Caco-2 (cell line): ENCODE measurements around the gene RAB5A. TPM values are rescaled to one million over a fixed set of nuclear protein-coding genes. Genes with fewer than 3 reads are reported as not detected.
"Not testable (repeated sequence)": the region's sequence is repeated elsewhere in the genome, so short reads cannot be mapped to it uniquely, and the experiment has no call there.

ENCODE experiments used
- Bru-seq: library from RNA; stranded (reverse); fragments of 400-500 nt; gene quantifications from one replicate; lab custom pipeline; 2021; lab: Mats Ljungman, UMichigan
- BruChase-seq, 2 experiments: library from RNA; stranded (reverse); fragments of 400-500 nt; gene quantifications; one replicate each; lab custom pipeline; 2021; lab: Mats Ljungman, UMichigan
- BruUV-seq: library from RNA; stranded (reverse); fragments of 400-500 nt; replicated peaks from 2 replicates; lab custom pipeline; 2021; lab: Mats Ljungman, UMichigan
- CTCF ChIA-PET: fragments of 300-600 bp; sonication (Branson Sonifier 250); formaldehyde crosslinking; loops from one replicate; lab custom pipeline; 2022; ENCODE audit warnings: antibody characterized with exemption; lab: Charles Lee
- POLR2A ChIA-PET: fragments of 300-600 bp; sonication (Branson Sonifier 250); formaldehyde crosslinking; loops from one replicate; lab custom pipeline; 2022; ENCODE audit warnings: antibody characterized with exemption; lab: Charles Lee
- DNase-seq, 2 experiments: peaks; one replicate each; pipeline versions ENCODE4 v3.0.0 to v3.0.0-alpha.2; 2020 to 2022
- H3K27me3 ChIP-seq: replicated peaks from 2 replicates; pipeline ENCODE4 v1.6.0; 2011; ENCODE audit warnings: low read length; ENCODE audit not compliant: control insufficient read depth, insufficient read depth
- H3K36me3 ChIP-seq: 2 replicates; pipeline ENCODE4 v1.5.1; 2011; ENCODE audit warnings: low read length; ENCODE audit not compliant: control insufficient read depth, insufficient read depth
- H3K4me1 ChIP-seq: fragments of 250-450 bp; sonication (Bioruptor Pico); 2 replicates; pipeline ENCODE4 v1.5.1; 2020; ENCODE audit warnings: mild to moderate bottlenecking
- H3K4me3 ChIP-seq: 2 replicates; pipeline ENCODE4 v1.5.1; 2011; ENCODE audit warnings: low read depth, mild to moderate bottlenecking, control low read depth, low read length
- H3K9me3 ChIP-seq: fragments of 250-450 bp; sonication (Bioruptor Pico); 2 replicates; pipeline ENCODE4 v1.5.1; 2020; ENCODE audit warnings: mild to moderate bottlenecking, moderate library complexity
- H3K27ac Mint-ChIP-seq: one replicate; pipeline ENCODE4 v1.8.0; 2022; ENCODE audit warnings: mixed read lengths; ENCODE audit not compliant: unreplicated experiment
- H3K27me3 Mint-ChIP-seq: one replicate; pipeline ENCODE4 v1.8.0; 2022; ENCODE audit warnings: mixed read lengths; ENCODE audit not compliant: insufficient read depth, unreplicated experiment
- H3K36me3 Mint-ChIP-seq: one replicate; pipeline ENCODE4 v1.8.0; 2022; ENCODE audit warnings: mild to moderate bottlenecking, mixed read lengths; ENCODE audit not compliant: insufficient read depth, unreplicated experiment
- H3K4me1 Mint-ChIP-seq: one replicate; pipeline ENCODE4 v1.8.0; 2022; ENCODE audit warnings: low read depth, mixed read lengths; ENCODE audit not compliant: unreplicated experiment
- H3K4me3 Mint-ChIP-seq: one replicate; pipeline ENCODE4 v1.8.0; 2022; ENCODE audit warnings: mild to moderate bottlenecking, moderate library complexity, mixed read lengths; ENCODE audit not compliant: unreplicated experiment
- H3K9me3 Mint-ChIP-seq: one replicate; pipeline ENCODE4 v1.8.0; 2022; ENCODE audit warnings: mixed read lengths; ENCODE audit not compliant: unreplicated experiment
- intact Hi-C: fragments of 100-400 bp; cut with micrococcal nuclease; formaldehyde crosslinking; loops from one replicate; pipeline ENCODE4 v1.10.0; 2022; ENCODE audit not compliant: unreplicated experiment
- long read RNA-seq: library from polyadenylated mRNA; stranded (forward); transcript quantifications from one replicate; pipeline ENCODE4 v2.0.0, GENCODE V29; 2022
- total RNA-seq: library from RNA; stranded (reverse); gene quantifications from 2 replicates; pipeline ENCODE4 v1.2.3, GENCODE V29; 2022
- TF ChIP-seq, protein P1 (sequence below), 2 experiments: fragments of 200-600 bp in 1 of 2; IDR thresholded peaks; 1 replicate in 1 of 2; 2 replicates in 1 of 2; pipeline versions ENCODE4 v1.5.1 to v1.8.0; 2011 to 2022; ENCODE audit warnings: antibody characterized with exemption in 1 of 2, control low read depth in 1 of 2, inconsistent platforms in 1 of 2, low read depth in 1 of 2, low read length in 1 of 2, mild to moderate bottlenecking in 1 of 2, moderate library complexity in 1 of 2; ENCODE audit not compliant: insufficient read depth in 1 of 2, severe bottlenecking in 1 of 2, unreplicated experiment in 1 of 2

The RAB5A gene, protein sequence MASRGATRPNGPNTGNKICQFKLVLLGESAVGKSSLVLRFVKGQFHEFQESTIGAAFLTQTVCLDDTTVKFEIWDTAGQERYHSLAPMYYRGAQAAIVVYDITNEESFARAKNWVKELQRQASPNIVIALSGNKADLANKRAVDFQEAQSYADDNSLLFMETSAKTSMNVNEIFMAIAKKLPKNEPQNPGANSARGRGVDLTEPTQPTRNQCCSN
- total RNA-seq, result 63.1 and 69.5 TPM in 2 replicates
- Bru-seq, nascent RNA, result percentile 92 among the genes with signal in this experiment
- BruChase-seq, experiment 1, labeled RNA remaining after a 2-hour chase, result percentile 91 among the genes with signal in this experiment
- BruChase-seq, experiment 2, labeled RNA remaining after a 6-hour chase, result percentile 90 among the genes with signal in this experiment
- long read RNA-seq, transcript RAB5A-201 (6 exons, 2,536 nt), result major isoform, 161 of 188 reads
- long read RNA-seq, partial matches to known transcripts, result 0 of 188 reads
- long read RNA-seq, other reads (novel, unspliced or antisense), result 18 of 188 reads

DNA sequence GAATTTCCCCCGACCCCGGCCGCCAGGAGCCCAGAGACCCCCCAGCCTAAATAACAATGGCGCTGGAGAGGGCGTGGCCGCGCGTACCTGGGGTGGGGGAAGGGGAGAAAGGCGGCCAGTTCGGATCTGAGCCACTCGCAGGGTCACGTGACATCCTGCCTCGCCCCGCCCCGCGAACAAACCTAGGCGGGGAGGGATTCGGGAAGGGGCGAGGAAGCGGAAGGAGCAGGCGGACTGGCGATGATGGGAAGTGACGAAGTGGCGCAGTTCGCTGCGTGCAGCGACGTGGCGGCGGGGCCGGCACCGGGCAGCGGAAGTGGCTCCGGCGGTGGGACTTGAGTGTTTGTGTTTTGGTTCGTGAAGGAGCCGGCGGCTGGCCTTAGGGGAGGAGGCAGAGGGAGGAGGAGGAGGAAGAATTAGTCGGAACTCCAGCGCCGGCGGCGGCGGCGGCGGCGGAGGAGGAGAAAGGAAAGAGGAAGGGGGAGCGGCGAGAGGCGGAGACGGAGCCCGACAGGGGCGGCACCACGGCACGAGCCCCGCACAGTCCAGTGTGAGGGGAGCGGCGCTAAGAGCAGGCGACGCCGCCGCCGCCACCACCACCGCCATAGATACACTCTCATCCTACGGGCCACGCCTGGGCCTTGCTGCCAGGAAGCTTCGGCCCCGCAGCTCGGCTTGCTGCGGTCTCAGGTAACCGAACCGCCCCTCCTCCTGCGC, at the start of gene RAB5A:
Gene RAB5A, plus strand, starts transcription at position 266 of the 717 bp plus-strand sequence. CDS start 3,802 bp downstream, outside the sequence.
- peaks cover 12% of the 10 kb centered on the region for H3K4me1 ChIP-seq
- no peaks in the 10 kb centered on the region for H3K27me3 ChIP-seq
- Mint-ChIP-seq H3K9me3 (no peaks in the 10 kb centered on the region), H3K4me3 (peak within 1 kb of the TSS; percentile 80), H3K27ac (peak within 1 kb of the TSS; percentile 86), H3K4me1 (peaks cover 6% of the 10 kb centered on the region), H3K27me3 (no peaks in the 10 kb centered on the region), H3K36me3 (peaks cover 24% of the 10 kb centered on the region)
- no peaks in the 10 kb centered on the region for H3K36me3 ChIP-seq
- TF ChIP-seq, protein P1, sequence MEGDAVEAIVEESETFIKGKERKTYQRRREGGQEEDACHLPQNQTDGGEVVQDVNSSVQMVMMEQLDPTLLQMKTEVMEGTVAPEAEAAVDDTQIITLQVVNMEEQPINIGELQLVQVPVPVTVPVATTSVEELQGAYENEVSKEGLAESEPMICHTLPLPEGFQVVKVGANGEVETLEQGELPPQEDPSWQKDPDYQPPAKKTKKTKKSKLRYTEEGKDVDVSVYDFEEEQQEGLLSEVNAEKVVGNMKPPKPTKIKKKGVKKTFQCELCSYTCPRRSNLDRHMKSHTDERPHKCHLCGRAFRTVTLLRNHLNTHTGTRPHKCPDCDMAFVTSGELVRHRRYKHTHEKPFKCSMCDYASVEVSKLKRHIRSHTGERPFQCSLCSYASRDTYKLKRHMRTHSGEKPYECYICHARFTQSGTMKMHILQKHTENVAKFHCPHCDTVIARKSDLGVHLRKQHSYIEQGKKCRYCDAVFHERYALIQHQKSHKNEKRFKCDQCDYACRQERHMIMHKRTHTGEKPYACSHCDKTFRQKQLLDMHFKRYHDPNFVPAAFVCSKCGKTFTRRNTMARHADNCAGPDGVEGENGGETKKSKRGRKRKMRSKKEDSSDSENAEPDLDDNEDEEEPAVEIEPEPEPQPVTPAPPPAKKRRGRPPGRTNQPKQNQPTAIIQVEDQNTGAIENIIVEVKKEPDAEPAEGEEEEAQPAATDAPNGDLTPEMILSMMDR (IDR thresholded peaks at IDR 0.05; ENCODE audit: insufficient read depth in 1 of 2, low read depth in 1 of 2, low read length in 1 of 2, severe bottlenecking in 1 of 2, unreplicated experiment in 1 of 2), result no peak
- POLR2A ChIA-PET, result interaction anchor here (1.0 kb wide), 1 partner anchor 239 kb away, joined by 3 read pairs; the partner anchor contains the start of gene SGO1
- no TSS peak for BruUV-seq
- no peaks in the 10 kb centered on the region for H3K9me3 ChIP-seq
- DNase-seq, result peak; percentile 97
- intact Hi-C loops, result loop anchor here (1.0 to 5.0 kb wide), 4 partner anchors 48 to 240 kb away; partner anchors contain the start of genes KAT2B and SGO1
- H3K4me3 ChIP-seq, result peak within 1 kb of the TSS; percentile 96
- CTCF ChIA-PET, result no interaction called here

DNA sequence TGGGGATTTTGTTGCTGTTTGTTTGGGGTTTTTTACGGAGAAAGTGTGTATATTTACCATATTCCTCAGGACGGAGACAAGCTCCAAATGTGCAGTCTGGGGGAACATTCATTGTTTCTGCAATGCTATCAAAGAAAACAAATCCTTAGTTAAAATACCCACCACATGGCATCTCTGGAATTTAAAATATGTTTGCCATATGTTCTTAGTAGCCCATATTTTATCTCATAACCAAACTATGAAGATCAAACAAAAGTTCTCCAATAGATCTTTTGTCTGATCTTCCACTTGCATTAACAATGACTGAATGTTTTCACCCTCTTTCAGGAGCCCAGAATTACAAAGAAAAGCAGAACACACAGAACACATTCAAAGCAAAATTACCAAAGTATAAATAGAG, 48.2 kb upstream of the RAB5A start:
- ChIA-PET POLR2A (no interaction called here), CTCF (interaction anchor here (0.6 kb wide), 1 partner anchor 266 kb away, joined by 3 read pairs; no protein-coding TSS in a partner anchor)
- Histone ChIP-seq H3K4me1 (peaks cover 18% of the 10 kb centered on the region; the same call in 1 of the 2 replicates), H3K27me3 (no peaks in the 10 kb centered on the region), H3K9me3 (no peaks in the 10 kb centered on the region), H3K36me3 (no peaks in the 10 kb centered on the region), H3K4me3 (no peak overlapping the region)
- Mint-ChIP-seq H3K4me3 (peak overlapping the region; percentile 34), H3K9me3 (no peaks in the 10 kb centered on the region), H3K36me3 (no peaks in the 10 kb centered on the region), H3K4me1 (peaks cover 12% of the 10 kb centered on the region), H3K27me3 (no peaks in the 10 kb centered on the region), H3K27ac (peak overlapping the region; percentile 10)
- TF ChIP-seq, protein P1 (IDR thresholded peaks at IDR 0.05; ENCODE audit: insufficient read depth in 1 of 2, low read depth in 1 of 2, low read length in 1 of 2, severe bottlenecking in 1 of 2, unreplicated experiment in 1 of 2), result no peak
- no peak for DNase-seq
- no TSS peak for BruUV-seq
- intact Hi-C loops, result loop anchor here (2.0 kb wide), 2 partner anchors 38 to 48 kb away; partner anchors contain the start of gene RAB5A

DNA sequence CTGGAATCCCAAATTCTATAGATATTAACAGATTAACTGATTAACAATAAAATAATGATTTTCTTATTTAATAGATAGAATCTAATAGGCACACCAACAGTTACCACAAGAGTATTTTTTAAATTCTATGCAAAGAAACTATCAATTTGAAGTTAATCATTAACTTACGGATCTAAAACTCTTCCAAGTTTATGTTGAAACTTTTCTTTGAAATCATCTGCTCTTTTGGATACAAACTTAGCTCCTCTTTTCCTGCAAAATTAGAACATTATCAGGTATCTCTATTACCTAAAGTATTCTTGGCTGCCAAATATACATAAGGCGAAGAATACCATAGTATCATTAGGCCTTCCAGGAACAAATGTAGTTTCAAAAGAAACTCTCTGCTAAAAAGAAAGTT, 47.6 kb upstream of the RAB5A start:
- Mint-ChIP-seq H3K27me3 (no peaks in the 10 kb centered on the region), H3K4me3 (peak overlapping the region; percentile 34), H3K36me3 (no peaks in the 10 kb centered on the region), H3K9me3 (no peaks in the 10 kb centered on the region), H3K27ac (peak overlapping the region; percentile 61), H3K4me1 (peaks cover 12% of the 10 kb centered on the region)
- BruUV-seq, result no TSS peak
- Histone ChIP-seq H3K4me3 (no peak overlapping the region), H3K36me3 (no peaks in the 10 kb centered on the region), H3K9me3 (no peaks in the 10 kb centered on the region), H3K27me3 (no peaks in the 10 kb centered on the region), H3K4me1 (peaks cover 18% of the 10 kb centered on the region; the same call in 1 of the 2 replicates)
- ChIA-PET CTCF (no interaction called here), POLR2A (interaction anchor here (0.5 kb wide), 1 partner anchor 125 kb away, joined by 3 read pairs; no protein-coding TSS in a partner anchor)
- TF ChIP-seq, protein P1 (IDR thresholded peaks at IDR 0.05; ENCODE audit: insufficient read depth in 1 of 2, low read depth in 1 of 2, low read length in 1 of 2, severe bottlenecking in 1 of 2, unreplicated experiment in 1 of 2), result no peak
- intact Hi-C loops, result loop anchor here (2.0 kb wide), 2 partner anchors 38 to 48 kb away; partner anchors contain the start of gene RAB5A
- no peak for DNase-seq

DNA sequence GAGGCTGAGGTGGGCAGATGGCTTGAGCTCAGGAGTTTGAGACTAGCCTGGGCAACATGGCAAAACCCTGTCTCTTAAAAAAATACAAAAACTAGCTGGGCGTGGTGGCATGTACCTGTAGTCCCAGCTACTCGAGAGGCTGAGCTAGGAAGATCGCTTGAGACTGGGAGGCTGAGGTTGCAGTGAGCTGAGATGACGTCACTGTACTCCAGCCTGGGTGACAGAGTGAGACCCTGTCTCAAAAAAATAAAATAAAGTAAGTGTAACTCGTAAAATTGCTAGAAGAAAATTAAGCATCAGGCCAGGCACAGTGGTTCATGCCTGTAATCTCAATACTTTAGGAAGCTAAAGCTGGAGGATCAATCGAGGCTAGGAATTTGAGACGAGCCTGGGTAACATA, 47.1 kb upstream of the RAB5A start:
- Mint-ChIP-seq H3K4me1 (peaks cover 12% of the 10 kb centered on the region), H3K27ac (peak overlapping the region; percentile 61)
- CTCF ChIA-PET, result not testable (repeated sequence)

More for the DNA sequence above, 47.1 kb upstream of the RAB5A start:
- H3K27me3 Mint-ChIP-seq, H3K9me3 Mint-ChIP-seq, H3K4me3 Mint-ChIP-seq, H3K4me3 ChIP-seq, DNase-seq, BruUV-seq, H3K36me3 Mint-ChIP-seq, H3K36me3 ChIP-seq, H3K9me3 ChIP-seq, H3K27me3 ChIP-seq, POLR2A ChIA-PET: not testable (repeated sequence)
- H3K4me1 ChIP-seq, result peaks cover 18% of the 10 kb centered on the region; the same call in 1 of the 2 replicates
- intact Hi-C loops, result loop anchor here (2.0 kb wide), 2 partner anchors 37 to 47 kb away; partner anchors contain the start of gene RAB5A
